H1 (cell line): Measurements from ENCODE around the gene AFF2. TPM values are rescaled to one million over a fixed set of nuclear protein-coding genes. Genes with fewer than 3 reads are reported as not detected.

Experiments
- BRCA1 ChIP-seq: IDR thresholded peaks from 2 replicates; pipeline ENCODE4 v1.6.1; 2012; ENCODE audit warnings: low read depth, low read length, improper control_type of control experiment
- CEBPB ChIP-seq: IDR thresholded peaks from 2 replicates; pipeline ENCODE4 v1.6.1; 2012; ENCODE audit warnings: low read depth, low read length
- EZH2 ChIP-seq: fragments of 200-600 bp; sonication (generic); IDR thresholded peaks from 2 replicates; pipeline ENCODE4 v1.7.1; 2012; ENCODE audit warnings: low read depth, mild to moderate bottlenecking, moderate library complexity, low read length, inconsistent platforms; ENCODE audit not compliant: severe bottlenecking
- NRF1 ChIP-seq: IDR thresholded peaks from 2 replicates; pipeline ENCODE4 v1.6.1; 2011; ENCODE audit warnings: mild to moderate bottlenecking, low read depth, low read length, improper control_type of control experiment
- SIX5 ChIP-seq: IDR thresholded peaks from 2 replicates; pipeline ENCODE4 v1.6.1; 2011; ENCODE audit warnings: mild to moderate bottlenecking, low read depth, low read length
- TCF12 ChIP-seq: IDR thresholded peaks from 2 replicates; pipeline ENCODE4 v1.6.1; 2011; ENCODE audit warnings: low read depth, mild to moderate bottlenecking, low read length
- ZNF274 ChIP-seq: IDR thresholded peaks from 2 replicates; pipeline ENCODE4 v1.7.0; 2012; ENCODE audit warnings: low read length, borderline replicate concordance; ENCODE audit errors: extremely low read depth
- polyA plus RNA-seq, 7 experiments: library from polyadenylated mRNA; depleted of rRNA in 3 of 7; stranded (reverse) in 5 of 7; unstranded in 2 of 7; fragments of >200 nt in 5 of 7; fragments of 200-250 nt in 2 of 7; gene quantifications; 1 replicate in 5 of 7; 2 replicates in 1 of 7; 4 replicates in 1 of 7; pipeline versions ENCODE4 v1.2.1 to v1.2.3, GENCODE V29; 2011 to 2013; ENCODE audit warnings: missing spikeins in 2 of 7, mixed read lengths in 2 of 7
- total RNA-seq: library from RNA; stranded (reverse); fragmentation: NEBNext Ultra II Directional; extraction: Animal tissue kit (Norgen Biotek cat#: 25700); gene quantifications from 2 replicates; pipeline ENCODE4 v1.2.1, GENCODE V29; 2021
- TF ChIP-seq, protein P1 (sequence below): IDR thresholded peaks from 2 replicates; pipeline ENCODE4 v1.6.1; 2011; ENCODE audit warnings: low read depth, mild to moderate bottlenecking, low read length; ENCODE audit not compliant: insufficient read depth
- TF ChIP-seq, protein P2 (sequence below): fragments of 300-600 bp; sonication (generic); IDR thresholded peaks from 2 replicates; pipeline ENCODE4 v1.7.1; 2012; ENCODE audit warnings: low read length, moderate library complexity, mild to moderate bottlenecking, inconsistent platforms; ENCODE audit not compliant: insufficient replicate concordance

The AFF2 gene
- total and polyA plus RNA-seq, 2 of the 8 experiments (the other 6 are each of a cell fraction or from before 2014, with no cell fraction given) = 2.0 to 7.3 TPM

DNA sequence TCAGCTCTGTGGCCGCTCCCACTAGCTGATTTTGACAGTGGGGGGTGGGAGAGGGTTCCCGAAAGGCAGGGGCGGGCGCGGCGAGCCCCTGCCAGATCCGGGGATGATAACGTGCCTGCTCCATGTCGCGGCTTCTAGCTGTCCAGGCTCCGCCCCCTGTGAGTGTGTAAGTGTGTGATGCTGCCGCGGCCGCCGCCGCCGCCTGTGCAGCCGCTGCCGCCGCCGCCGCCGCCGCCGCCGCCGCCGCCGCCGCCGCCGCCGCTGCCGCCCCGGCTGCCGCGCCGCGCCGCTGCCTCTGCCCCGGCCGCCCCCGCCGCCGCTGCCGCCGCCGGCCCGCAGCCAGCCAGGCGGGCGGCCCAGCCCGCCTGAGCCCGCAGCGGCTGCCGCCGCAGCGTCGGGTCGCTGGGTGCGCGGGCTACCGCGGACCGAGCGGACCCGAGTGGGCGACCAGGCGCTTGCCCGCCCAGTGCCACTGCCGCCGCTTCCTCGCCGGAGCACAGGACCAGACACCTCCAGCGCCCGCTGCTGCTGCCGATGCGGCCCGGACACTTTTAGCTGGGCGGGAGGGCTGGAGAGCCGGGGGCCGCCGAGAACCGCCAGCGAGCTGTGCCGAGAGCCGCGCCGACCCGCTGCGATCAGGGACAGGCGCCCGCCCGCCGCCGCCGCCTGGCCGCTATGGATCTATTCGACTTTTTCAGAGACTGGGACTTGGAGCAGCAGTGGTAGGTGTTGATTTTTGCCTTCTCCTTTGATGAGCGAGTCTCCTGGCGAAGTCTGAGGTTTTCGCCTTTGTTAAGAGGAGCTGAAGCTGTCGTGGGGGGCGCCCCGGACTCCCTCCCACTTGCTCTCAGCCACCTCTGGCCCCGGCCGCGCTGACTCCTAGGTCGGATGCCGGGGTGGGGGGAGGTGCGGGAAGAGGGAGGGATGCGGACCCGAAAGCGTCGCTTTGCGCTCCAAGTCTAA lies at the start of gene AFF2 (continued):
- TF ChIP-seq, protein P1, sequence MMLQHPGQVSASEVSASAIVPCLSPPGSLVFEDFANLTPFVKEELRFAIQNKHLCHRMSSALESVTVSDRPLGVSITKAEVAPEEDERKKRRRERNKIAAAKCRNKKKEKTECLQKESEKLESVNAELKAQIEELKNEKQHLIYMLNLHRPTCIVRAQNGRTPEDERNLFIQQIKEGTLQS = no peak
- TF ChIP-seq, protein P2, sequence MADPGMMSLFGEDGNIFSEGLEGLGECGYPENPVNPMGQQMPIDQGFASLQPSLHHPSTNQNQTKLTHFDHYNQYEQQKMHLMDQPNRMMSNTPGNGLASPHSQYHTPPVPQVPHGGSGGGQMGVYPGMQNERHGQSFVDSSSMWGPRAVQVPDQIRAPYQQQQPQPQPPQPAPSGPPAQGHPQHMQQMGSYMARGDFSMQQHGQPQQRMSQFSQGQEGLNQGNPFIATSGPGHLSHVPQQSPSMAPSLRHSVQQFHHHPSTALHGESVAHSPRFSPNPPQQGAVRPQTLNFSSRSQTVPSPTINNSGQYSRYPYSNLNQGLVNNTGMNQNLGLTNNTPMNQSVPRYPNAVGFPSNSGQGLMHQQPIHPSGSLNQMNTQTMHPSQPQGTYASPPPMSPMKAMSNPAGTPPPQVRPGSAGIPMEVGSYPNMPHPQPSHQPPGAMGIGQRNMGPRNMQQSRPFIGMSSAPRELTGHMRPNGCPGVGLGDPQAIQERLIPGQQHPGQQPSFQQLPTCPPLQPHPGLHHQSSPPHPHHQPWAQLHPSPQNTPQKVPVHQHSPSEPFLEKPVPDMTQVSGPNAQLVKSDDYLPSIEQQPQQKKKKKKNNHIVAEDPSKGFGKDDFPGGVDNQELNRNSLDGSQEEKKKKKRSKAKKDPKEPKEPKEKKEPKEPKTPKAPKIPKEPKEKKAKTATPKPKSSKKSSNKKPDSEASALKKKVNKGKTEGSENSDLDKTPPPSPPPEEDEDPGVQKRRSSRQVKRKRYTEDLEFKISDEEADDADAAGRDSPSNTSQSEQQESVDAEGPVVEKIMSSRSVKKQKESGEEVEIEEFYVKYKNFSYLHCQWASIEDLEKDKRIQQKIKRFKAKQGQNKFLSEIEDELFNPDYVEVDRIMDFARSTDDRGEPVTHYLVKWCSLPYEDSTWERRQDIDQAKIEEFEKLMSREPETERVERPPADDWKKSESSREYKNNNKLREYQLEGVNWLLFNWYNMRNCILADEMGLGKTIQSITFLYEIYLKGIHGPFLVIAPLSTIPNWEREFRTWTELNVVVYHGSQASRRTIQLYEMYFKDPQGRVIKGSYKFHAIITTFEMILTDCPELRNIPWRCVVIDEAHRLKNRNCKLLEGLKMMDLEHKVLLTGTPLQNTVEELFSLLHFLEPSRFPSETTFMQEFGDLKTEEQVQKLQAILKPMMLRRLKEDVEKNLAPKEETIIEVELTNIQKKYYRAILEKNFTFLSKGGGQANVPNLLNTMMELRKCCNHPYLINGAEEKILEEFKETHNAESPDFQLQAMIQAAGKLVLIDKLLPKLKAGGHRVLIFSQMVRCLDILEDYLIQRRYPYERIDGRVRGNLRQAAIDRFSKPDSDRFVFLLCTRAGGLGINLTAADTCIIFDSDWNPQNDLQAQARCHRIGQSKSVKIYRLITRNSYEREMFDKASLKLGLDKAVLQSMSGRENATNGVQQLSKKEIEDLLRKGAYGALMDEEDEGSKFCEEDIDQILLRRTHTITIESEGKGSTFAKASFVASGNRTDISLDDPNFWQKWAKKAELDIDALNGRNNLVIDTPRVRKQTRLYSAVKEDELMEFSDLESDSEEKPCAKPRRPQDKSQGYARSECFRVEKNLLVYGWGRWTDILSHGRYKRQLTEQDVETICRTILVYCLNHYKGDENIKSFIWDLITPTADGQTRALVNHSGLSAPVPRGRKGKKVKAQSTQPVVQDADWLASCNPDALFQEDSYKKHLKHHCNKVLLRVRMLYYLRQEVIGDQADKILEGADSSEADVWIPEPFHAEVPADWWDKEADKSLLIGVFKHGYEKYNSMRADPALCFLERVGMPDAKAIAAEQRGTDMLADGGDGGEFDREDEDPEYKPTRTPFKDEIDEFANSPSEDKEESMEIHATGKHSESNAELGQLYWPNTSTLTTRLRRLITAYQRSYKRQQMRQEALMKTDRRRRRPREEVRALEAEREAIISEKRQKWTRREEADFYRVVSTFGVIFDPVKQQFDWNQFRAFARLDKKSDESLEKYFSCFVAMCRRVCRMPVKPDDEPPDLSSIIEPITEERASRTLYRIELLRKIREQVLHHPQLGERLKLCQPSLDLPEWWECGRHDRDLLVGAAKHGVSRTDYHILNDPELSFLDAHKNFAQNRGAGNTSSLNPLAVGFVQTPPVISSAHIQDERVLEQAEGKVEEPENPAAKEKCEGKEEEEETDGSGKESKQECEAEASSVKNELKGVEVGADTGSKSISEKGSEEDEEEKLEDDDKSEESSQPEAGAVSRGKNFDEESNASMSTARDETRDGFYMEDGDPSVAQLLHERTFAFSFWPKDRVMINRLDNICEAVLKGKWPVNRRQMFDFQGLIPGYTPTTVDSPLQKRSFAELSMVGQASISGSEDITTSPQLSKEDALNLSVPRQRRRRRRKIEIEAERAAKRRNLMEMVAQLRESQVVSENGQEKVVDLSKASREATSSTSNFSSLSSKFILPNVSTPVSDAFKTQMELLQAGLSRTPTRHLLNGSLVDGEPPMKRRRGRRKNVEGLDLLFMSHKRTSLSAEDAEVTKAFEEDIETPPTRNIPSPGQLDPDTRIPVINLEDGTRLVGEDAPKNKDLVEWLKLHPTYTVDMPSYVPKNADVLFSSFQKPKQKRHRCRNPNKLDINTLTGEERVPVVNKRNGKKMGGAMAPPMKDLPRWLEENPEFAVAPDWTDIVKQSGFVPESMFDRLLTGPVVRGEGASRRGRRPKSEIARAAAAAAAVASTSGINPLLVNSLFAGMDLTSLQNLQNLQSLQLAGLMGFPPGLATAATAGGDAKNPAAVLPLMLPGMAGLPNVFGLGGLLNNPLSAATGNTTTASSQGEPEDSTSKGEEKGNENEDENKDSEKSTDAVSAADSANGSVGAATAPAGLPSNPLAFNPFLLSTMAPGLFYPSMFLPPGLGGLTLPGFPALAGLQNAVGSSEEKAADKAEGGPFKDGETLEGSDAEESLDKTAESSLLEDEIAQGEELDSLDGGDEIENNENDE = no peak
- TF ChIP-seq BRCA1 (no peak), EZH2 (no peak), SIX5 (no peak), NRF1 (no peak), ZNF274 (no peak), CEBPB (no peak), TCF12 (no peak)
